ENCODE data around the gene LYSET.
"Not testable (repeated sequence)": the region's sequence is repeated elsewhere in the genome, so short reads cannot be mapped to it uniquely, and the experiment has no call there.

LYSET gene

DNA sequence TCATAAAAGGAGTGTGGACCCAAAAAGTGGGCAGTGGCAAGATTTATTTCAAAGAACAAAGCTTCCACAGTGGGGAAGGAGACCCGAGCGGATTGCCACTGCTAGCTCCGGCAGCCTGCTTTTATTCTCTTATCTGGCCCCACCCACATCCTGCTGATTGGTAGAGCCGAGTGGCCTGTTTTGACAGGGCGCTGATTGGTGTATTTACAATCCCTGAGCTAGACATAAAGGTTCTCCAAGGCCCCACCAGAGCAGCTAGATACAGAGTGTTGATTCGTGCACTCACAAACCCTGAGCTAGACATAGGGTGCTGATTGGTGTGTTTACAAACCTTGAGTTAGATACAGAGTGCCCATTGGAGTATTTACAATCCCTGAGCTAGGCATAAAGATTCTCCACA is 15.5 kb upstream of the LYSET start:
- DNase-seq, result not testable (repeated sequence)

DNA sequence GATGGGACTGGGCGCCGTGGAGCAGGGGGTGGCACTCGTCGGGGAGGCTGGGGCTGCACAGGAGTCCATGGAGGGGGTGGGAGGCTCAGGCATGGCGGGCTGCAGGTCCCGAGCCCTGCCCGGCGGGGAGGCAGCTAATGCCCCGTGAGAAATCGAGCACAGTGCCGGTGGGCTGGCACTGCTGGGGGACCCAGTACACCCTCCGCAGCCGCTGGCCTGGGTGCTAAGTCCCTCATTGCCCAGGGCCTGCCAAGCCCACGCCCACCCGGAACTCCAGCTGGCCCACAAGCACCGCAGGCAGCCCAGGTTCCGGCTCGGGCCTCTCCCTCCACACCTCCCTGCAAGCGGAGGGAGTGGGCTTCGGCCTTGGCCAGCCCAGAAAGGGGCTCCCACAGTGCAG is 15.0 kb upstream of the LYSET start:
- not testable (repeated sequence) for DNase-seq

GRCh38 chr14:93171376-93171775 is 13.7 kb upstream of the LYSET start:
- DNase-seq, result no peak

GRCh38 chr14:93173943-93174395 is 11.1 kb upstream of the LYSET start:
- DNase-seq, result no peak

DNA sequence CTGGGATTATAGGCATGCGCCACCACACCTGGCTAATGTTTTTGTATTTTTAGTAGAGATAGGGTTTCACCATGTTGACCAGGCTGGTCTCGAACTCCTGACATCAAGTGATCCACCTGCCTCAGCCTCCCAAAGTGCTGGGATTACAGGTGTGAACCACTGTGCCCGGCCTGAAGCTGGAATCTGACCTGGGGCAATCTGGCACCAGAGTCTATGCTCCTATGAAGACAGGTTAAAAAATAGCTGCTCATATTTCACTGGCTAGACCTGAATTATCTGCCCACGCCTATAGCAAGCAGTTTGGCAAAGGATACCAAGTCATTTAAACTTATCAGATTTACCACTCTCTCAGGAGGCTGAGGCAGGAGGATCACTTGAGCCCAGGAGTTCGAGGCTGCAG is 10.4 kb upstream of the LYSET start:
- not testable (repeated sequence) for DNase-seq

DNA sequence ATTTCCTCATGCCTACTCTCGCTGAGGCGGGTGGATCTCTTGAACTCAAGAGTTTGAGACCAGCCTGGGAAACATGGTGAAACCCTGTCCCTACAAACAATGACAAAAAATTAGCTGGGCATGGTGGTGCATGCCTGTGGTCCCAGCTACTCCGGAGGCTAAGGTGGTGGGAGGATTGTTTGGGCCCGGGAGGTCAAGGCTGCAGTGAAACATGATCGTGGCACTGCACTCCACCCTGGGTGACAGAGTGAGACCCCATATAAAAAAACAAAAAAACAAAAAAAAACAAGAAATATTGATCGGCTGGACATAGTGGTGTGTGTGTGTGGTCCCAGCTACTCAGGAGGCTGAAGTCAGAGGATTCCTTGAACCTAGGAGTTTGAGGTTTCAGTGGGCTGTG is 9.6 kb upstream of the LYSET start:
- no peak for DNase-seq

- no peak for DNase-seq
These were observed 1.4 kb upstream of the LYSET start for GRCh38 chr14:93183596-93184317.

GRCh38 chr14:93185349-93185720 is 218 bp downstream of the LYSET start:
- DNase-seq, result no peak

DNA sequence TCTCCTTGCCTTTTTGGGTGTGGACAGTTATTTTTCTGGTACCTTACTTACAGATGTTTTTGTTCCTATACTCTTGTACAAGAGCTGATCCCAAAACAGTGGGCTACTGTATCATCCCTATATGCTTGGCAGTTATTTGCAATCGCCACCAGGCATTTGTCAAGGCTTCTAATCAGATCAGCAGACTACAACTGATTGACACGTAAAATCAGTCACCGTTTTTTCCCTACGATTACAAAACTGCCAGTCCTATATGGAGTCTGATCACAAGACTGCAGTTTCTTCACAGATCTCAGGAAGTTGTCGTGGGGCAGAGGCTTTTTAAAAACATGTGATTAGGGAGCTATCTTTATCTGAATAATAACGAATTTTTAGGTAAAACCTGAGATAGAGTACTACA is 1.3 kb downstream of the LYSET start:
- DNase-seq, result no peak

DNA sequence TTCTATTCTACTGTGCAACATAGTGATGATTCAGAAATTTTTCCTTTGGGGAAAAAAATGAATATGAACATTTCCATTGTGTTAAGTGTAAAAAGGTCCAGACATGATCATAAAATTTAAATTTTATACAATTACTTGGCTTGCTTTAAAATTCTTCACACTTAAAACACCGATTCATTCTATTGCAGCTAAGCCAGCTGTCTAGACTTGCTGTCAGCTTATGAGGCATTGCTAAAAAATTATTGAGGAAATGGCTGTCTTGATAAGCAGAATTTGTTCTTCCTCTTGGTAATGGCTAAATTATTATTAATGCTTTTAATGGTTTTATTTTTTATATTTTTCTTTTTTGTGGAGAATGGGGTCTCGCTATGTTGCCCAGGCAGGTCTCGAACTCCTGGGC is 1.8 kb downstream of the LYSET start:
- no peak for DNase-seq

GRCh38 chr14:93195316-93195999 is 10.3 kb downstream of the LYSET start:
- no peak for DNase-seq

GRCh38 chr14:93199031-93199430 is 13.9 kb downstream of the LYSET start:
- no peak for DNase-seq

GRCh38 chr14:93200553-93200952 is 15.4 kb downstream of the LYSET start:
- DNase-seq, result no peak

DNA sequence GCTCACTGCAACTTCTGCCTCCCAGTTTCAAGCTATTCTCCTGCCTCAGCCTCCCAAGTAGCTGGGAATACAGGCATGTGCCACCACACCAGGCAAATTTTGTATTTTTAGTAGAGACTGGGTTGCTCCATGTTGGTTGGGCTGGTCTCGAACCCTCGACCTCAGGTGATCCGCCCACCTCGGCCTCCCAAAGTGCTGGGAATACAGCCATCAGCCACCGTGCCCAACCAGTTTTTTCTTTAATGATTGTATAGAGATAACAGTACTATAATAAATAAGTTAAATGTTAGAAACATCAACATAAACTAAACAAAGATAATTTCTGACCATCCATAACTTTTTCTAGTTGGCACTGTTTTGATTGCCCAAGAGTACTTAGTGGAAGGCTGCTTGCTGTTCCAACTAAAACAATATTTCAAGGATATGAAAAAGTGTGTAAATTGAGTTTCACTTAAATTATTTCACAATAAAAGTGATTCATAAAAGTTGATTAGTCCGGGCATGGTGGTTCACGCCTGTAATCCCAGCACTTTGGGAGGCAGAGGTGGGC is 16.1 kb downstream of the LYSET start:
- no peak for DNase-seq

DNA sequence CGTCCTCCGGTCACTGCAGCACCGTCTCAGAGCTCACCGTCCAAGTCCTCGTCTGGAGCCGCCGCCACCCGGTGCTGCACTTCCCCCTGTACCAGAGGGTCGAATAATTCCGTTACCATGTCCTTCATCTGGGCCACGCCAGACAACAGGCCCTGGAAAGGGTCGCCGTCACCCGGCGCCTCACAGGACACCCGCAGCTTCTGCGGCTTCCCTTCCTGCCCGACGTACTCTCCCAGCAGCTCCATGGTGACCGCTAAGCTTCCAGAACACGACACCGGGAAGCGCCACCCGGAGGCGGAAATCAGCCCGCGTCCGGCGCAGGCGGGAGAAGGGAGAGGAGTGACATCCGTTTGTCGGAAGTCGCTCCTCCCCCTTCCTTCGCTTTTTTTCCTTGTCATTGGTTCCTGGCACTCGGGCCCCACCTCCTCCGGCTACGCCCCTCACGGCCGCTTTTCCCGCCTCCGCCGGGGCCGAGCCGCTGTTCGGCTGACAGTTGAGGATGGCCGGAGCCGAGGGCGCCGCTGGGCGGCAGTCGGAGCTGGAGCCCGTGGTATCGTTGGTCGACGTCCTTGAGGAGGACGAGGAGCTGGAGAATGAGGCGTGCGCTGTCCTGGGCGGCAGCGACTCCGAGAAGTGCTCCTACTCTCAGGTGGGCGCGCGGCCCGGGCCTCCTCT is 21.8 kb downstream of the LYSET start, which contains the start of the genes GON7 and UBR7:
TSS of gene GON7 (minus strand) at position 273 of the 675 bp plus-strand sequence. CDS start at position 245, 28 bp downstream.
TSS of gene UBR7 (plus strand) at position 464 of the 675 bp plus-strand sequence. CDS start at position 500, 36 bp downstream.
- peak; percentile 95 for DNase-seq

- DNase-seq, result peak; percentile 62
These were observed 22.6 kb downstream of the LYSET start for GRCh38 chr14:93207468-93208308.

DNA sequence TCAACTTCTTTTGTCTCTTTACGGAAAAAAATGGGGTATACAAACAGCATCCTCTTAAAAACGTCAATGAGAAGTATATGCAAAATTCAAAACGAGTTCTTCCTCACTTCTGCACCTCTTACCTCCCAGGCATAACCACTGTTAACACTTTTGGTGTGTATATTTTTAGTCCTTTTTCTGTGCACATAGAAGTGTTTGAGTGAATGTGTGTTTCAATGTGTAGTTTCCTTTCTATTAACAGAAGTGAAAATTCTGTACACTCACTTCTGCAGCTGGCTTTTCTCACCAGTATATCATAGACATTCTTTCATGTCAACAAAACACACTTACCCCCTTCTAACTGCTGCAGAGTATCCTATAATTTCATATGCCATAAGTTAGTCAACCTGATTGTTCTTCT is 27.3 kb downstream of the LYSET start:
- no peak for DNase-seq

GRCh38 chr14:93214598-93214997 is 29.5 kb downstream of the LYSET start:
- no peak for DNase-seq

- DNase-seq, result peak; percentile 50
These were observed 34.1 kb downstream of the LYSET start for GRCh38 chr14:93219103-93219726.

DNA sequence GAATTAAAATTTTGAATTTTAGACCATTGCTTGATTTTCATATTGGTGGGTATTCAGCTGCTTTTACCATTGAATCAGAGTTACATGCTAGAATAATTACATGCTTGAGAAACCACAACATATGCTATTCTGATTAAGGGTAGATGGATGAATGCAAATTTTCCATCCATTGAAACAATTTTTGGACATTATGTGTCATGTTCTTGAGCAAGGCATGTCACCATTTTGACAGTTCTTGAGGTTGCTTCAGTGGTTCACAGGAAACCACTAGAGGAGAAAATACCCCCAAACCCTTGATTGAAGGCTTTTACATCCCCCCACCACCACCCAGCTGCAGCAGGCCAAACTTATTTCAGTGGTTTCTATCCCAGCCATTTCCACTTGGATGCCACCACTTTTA is 35.4 kb downstream of the LYSET start:
- DNase-seq, result no peak

DNA sequence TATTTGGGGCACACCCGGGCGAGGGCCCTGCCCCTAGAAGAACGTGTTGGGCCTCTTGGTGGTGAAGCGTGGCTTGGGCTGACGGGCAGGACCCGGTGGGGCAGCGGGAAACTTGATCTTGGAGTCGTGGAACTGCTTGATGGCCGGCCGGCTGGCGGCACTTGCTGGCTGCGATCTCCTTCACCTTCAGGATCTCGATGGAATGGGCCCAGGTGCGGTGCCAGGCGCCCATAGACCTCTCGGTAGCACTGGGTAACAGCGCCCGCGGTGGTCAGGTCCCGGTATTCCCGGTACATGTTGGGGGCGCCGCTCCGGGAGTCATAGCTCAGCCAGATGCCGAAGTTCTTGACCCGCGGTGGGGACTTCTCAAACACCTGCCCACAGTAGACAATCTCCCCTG is 38.4 kb downstream of the LYSET start:
- DNase-seq, result no peak

DNA sequence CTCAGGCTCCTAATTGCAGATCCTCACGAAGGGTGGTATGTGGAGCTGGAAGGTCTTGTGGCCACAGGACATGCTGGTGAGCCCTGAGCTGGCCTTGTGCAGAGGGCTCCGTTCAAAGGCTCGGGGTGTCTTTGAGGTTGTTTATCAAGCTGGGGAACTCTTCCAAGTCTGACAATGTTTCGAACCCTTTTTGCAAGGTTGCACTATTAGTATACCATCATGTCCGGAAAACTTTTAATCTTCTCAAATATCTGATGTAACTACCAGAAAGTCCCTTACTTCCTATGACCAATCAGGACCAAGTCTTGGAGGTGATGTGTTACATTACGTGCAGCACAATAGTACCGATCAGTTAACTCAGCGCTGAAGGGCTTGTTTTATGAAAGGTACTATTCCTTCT is 43.4 kb downstream of the LYSET start:
- DNase-seq, result no peak
